Astrocyte of the spinal cord (primary cell): ENCODE measurements around the gene CYP4B1.
"Not testable (repeated sequence)": the region's sequence is repeated elsewhere in the genome, so short reads cannot be mapped to it uniquely, and the experiment has no call there.

Source experiments
- DNase-seq: peaks from one replicate; pipeline ENCODE4 v3.0.0; 2011; ENCODE audit warnings: low read depth, low spot score
- H3K4me3 ChIP-seq: 2 replicates; pipeline ENCODE4 v1.5.1; 2011; ENCODE audit warnings: low read depth, mild to moderate bottlenecking, low read length, moderate library complexity
- in situ Hi-C: cut with HindIII; loops from 2 replicates; pipeline ENCODE4 v1.10.0; 2017; ENCODE audit warnings: low sequenced_read_pairs
- TF ChIP-seq, protein P1 (sequence below): IDR thresholded peaks from 2 replicates; pipeline ENCODE4 v1.5.1; 2012; ENCODE audit warnings: low read depth, mild to moderate bottlenecking, low read length, inconsistent platforms

Gene CYP4B1

DNA sequence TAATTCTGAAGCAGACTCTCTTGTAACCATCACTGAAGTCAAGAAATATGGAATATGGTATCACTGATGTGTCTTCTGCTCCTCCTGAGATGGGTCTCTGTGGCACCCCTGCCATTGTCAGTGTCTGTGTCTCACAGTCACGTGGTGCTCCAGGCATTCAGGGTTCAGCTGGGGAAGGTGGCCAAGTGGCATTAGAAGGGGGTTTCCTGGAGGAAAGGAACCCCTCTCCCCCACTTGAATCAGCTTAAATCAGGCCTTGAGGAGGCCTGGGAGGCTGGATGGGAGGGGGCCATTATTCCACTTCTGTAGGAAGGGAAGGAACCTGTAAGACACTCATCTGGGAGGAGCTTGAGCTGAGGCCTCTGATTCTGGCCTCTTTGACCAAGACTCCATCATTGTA is 20.5 kb downstream of the CYP4B1 start:
- H3K4me3 ChIP-seq = no peak overlapping the region
- TF ChIP-seq, protein P1, sequence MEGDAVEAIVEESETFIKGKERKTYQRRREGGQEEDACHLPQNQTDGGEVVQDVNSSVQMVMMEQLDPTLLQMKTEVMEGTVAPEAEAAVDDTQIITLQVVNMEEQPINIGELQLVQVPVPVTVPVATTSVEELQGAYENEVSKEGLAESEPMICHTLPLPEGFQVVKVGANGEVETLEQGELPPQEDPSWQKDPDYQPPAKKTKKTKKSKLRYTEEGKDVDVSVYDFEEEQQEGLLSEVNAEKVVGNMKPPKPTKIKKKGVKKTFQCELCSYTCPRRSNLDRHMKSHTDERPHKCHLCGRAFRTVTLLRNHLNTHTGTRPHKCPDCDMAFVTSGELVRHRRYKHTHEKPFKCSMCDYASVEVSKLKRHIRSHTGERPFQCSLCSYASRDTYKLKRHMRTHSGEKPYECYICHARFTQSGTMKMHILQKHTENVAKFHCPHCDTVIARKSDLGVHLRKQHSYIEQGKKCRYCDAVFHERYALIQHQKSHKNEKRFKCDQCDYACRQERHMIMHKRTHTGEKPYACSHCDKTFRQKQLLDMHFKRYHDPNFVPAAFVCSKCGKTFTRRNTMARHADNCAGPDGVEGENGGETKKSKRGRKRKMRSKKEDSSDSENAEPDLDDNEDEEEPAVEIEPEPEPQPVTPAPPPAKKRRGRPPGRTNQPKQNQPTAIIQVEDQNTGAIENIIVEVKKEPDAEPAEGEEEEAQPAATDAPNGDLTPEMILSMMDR = no peak
- no peak for DNase-seq
- in situ Hi-C loops = no loop called here

DNA sequence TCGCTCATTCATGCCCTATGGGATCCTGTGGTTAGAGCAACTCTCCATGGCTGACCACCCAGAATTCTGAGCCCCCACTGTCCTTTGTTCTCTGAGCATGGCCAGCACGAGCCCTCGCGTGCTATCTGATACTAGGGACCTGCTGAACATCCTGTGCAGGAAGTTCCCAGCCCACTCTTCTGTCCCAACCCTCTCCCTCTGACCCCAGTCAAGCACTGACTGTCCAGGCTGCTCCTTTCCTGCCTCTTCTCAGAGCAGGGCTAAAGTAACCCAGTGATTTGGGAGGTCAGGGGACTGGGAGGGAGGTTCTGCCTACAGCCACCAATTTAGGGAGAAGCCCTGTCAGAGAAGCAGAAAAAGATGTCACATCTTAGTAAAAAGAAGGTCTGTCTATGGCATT is 21.2 kb downstream of the CYP4B1 start:
- TF ChIP-seq, protein P1 = no peak
- H3K4me3 ChIP-seq = no peak overlapping the region
- in situ Hi-C loops = no loop called here
- DNase-seq = no peak

DNA sequence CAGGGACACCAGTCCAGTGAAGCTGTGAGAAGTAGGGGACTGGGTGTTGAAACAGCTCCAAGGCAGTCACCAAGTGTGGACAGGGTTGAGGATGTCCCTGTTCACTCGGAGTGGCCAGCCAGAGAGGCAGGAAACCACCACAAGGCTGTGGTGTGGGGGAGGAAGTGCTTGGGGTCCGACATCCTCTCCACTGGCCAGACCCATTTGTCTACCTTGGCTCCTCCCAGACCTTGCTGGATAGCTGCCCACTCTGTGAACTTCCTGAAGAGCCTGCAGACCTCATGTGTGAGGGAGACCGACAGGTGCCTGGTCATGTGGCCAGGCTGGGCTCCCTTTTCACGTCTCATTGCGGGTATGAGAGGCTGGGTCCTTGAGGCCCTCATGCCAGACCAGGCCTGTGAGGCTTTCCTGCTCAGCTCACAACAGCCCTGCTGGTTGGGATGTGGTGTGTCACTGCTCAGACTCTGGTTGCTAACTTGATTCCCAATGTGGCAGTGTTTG is 21.8 kb downstream of the CYP4B1 start:
- DNase-seq = no peak
- TF ChIP-seq, protein P1 = no peak
- in situ Hi-C loops = no loop called here
- H3K4me3 ChIP-seq = no peak overlapping the region

DNA sequence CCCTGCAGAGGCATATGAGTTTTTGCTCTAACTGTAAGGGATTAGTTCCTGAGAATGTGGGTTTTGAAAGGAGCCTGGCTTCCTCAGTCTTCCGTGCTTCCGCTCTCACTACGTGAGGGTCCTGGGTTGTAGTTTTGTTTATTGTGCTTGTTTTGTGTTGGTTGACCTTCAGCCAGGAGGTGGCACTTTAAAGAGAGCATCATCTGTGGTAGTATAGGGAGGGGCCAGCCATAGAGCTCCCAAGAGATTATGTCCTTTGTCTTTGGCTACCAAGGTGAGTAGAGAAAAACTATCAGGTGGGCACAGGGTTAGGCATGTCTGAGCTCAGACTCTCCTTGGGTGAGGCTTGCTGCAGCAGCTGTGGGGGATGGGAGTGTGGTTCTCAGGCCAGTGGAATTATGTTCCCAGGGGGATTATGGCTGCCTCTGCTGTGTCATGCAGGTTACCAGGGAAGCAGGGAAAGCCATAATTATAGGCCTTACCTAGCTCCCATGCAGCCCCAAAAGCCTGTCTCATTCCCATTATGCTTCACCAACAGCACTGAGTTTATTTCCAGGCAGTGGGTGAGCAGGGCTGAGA is 23.5 kb downstream of the CYP4B1 start:
- in situ Hi-C loops = no loop called here
- no peak overlapping the region for H3K4me3 ChIP-seq
- TF ChIP-seq, protein P1 = no peak
- no peak for DNase-seq

DNA sequence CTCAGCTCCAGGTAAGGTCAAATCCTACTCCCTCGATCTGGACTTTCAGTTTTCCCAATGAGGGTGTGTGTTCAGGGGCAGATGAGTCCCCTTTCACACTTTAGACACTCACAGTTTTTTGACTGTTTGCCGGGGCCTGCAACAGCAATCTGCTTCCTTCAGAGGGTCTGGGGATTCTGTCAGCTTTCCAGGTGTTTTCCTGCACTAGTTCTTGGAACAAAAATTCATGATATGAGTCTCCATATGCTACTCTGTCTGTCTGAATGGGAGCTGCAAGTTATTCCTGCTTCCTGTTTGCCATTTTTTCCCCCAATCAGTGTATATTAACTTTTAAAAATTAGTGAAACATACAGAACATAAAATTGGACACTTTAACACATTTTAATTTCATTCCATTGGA is 24.3 kb downstream of the CYP4B1 start:
- DNase-seq = no peak
- H3K4me3 ChIP-seq = no peak overlapping the region
- in situ Hi-C loops = no loop called here
- TF ChIP-seq, protein P1 = no peak

DNA sequence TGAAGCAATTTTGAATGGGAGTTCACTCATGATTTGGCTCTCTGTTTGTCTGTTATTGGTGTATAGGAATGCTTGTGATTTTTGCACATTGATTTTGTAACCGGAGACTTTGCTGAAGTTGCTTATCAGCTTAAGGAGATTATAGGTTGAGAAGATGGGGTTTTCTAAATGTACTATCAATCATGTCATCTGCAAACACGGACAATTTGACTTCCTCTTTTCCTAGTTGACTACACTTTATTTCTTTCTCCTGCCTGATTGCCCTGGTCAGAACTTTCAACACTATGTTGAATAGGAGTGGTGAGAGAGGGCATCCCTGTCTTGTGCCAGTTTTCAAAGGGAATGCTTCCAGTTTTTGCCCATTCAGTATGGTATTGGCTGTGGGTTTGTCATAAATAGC is 28.0 kb downstream of the CYP4B1 start:
- in situ Hi-C loops, DNase-seq: not testable (repeated sequence)

DNA sequence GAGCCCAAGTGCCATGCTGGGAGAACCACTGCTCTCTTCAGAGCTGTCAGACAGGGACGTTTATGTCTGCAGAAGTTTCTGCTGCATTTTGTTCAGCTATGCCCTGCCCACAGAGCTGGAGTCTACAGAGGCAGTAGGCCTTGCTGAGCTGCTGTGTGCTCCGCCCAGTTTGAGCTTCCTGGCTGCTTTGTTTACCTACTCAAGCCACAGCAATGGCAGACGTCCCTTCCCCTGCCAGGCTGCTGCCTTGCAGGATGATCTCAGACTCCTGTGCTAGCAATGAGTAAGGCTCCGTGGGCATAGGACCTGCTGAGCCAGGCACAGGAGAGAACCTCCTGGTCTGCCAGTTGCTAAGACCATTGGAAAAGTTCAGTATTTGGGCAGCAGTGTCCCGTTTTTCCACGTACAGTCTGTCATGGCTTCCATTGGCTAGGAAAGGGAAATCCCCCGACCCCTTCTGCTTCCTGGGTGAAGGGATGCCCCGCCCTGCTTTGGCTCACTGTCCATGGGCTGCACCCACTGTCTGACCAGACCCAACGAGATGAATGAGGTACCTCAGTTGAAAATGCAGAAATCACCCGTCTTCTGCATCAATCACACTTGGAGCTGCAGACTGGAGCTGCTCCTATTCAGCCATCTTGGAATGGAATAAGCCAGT is 31.9 kb downstream of the CYP4B1 start:
- no peak overlapping the region for H3K4me3 ChIP-seq
- TF ChIP-seq, protein P1 = no peak
- no peak for DNase-seq
- in situ Hi-C loops = no loop called here

More for the DNA sequence above, 28.0 kb downstream of the CYP4B1 start:
- not testable (repeated sequence) for H3K4me3 ChIP-seq

DNA sequence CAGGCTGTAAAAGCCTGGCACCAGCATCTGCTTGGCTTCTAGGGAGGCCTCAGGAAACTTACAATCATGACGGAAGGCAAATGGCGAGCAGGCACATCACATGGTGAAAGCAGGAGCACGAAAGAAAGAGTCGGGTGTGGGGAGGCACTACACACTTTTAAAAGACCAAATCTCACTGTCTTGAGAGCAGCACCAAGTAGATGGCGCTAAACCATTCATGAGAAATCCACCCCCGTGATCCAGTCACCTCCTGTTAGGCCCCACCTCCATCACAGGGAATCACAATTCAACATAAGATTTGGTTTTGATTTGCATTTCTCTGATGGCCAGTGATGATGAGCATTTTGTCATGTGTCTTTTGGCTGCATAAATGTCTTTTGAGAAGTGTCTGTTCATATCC is 36.6 kb downstream of the CYP4B1 start:
- in situ Hi-C loops, DNase-seq, H3K4me3 ChIP-seq: not testable (repeated sequence)

DNA sequence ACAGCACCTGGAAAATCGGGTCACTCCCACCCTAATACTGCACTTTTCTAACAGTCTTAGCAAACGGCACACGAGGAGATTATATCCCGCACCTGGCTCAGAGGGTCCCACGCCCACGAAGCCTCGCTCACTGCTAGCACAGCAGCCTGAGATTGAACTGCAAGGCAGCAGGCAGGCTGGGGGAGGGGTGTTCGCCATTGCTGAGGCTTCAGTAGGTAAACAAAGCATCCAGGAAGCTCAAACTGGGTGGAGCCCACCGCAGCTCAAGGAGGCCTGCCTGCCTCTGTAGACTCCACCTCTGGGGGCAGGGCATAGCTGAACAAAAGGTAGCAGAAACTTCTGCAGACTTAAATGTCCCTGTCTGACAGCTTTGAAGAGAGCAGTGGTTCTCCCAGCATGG is 47.5 kb downstream of the CYP4B1 start:
- H3K4me3 ChIP-seq, in situ Hi-C loops, DNase-seq: not testable (repeated sequence)

DNA sequence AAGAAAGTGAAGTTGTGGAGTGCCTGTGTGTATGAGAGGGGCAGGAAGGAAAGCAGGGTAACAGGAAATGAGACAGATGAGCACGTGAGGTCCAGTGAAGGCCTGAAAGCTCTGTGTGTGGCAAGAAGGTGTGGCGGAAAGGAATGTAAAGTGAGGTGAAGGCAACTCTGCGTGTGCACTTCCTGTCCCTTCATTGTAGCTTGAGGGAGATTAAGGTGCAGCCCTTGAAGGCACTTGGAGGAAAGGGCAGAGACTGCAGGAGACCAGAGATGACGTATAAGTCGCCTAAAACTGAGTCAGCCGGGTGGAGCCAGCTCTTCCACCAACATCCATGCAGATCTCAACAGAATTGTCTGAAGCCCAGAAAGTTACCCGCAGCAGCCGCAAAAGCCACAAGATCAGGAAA is 58.8 kb downstream of the CYP4B1 start:
- H3K4me3 ChIP-seq, in situ Hi-C loops, DNase-seq: not testable (repeated sequence)
